Measurements from ENCODE around the gene PTPRN2. TPM values are rescaled to one million over a fixed set of nuclear protein-coding genes. Genes with fewer than 3 reads are reported as not detected.

Gene PTPRN2
- total and polyA plus RNA-seq, 9 of the 15 experiments (the other 6 are each of a cell fraction or from before 2014, with no cell fraction given): not detected

- TF ChIP-seq NCOA4 (IDR thresholded peaks at IDR 0.05; ENCODE audit: partially characterized antibody) (no peak), CAMTA2 (CRISPR knock-in tag; conservative IDR thresholded peaks at IDR 0.05) (no peak), NFIX (CRISPR knock-in tag; IDR thresholded peaks at IDR 0.05; ENCODE audit: low read depth) (no peak), SAFB2 (IDR thresholded peaks at IDR 0.05; ENCODE audit: borderline replicate concordance, low read depth, low read length, severe bottlenecking) (no peak), NRF1 (conservative IDR thresholded peaks at IDR 0.05 in 1 of 2, IDR thresholded peaks at IDR 0.05 in 1 of 2) (no peak), POLR3A (IDR thresholded peaks at IDR 0.05; ENCODE audit: borderline replicate concordance, extremely low read depth, insufficient read depth, insufficient read length) (no peak)
Measured at GRCh38 chr7:158387546-158387891, 200.1 kb downstream of the PTPRN2 start (continued).

GRCh38 chr7:158386866-158387545, 200.6 kb downstream of the PTPRN2 start:
- no peak for DNase-seq (ENCODE audit: extremely low read depth in 1 of 4, low spot score in 3 of 4)
- FAIRE-seq: no peak
- WGBS (ENCODE audit: insufficient coverage, low coverage, missing lambda C conversion rate): 1% methylated on average over 20 of the region's 20 CpGs
- H3K4me3 ChIP-seq: no peak overlapping the region
- BruUV-seq (replicated peaks): no TSS peak
- no peaks in the 10 kb centered on the region for H3K36me3 ChIP-seq (ENCODE audit: control insufficient read depth, insufficient read depth, low read length)
- ChIA-PET CTCF (ENCODE audit: low intra/inter-chr PET ratio) (no interaction called here), POLR2A (interaction anchor here (0.6 to 1.2 kb wide), 5 partner anchors 9 to 25 kb away, joined by 3 to 4 read pairs (median 3); no protein-coding TSS in a partner anchor)
- H3K79me2 ChIP-seq (ENCODE audit: control insufficient read depth, insufficient read depth, low read length): no peaks in the 10 kb centered on the region
- H2AFZ ChIP-seq (ENCODE audit: low read depth, low read length): no peak overlapping the region
- no peak overlapping the region for H3K4me2 ChIP-seq (ENCODE audit: insufficient read depth, low read length)
- intact Hi-C loops (cut with micrococcal nuclease) (no loop called here), in situ Hi-C loops (cut with MboI) (no loop called here)
- H4K20me1 ChIP-seq (replicated peaks; ENCODE audit: control insufficient read depth, insufficient read depth, low read length): peaks cover 2% of the 10 kb centered on the region; the same call in 1 of the 2 replicates
- H3K9me1 ChIP-seq (ENCODE audit: control insufficient read depth, insufficient read depth, low read length): no peaks in the 10 kb centered on the region
- no peaks in the 10 kb centered on the region for H3K9me3 ChIP-seq (replicated peaks; ENCODE audit: control insufficient read depth, insufficient read depth, low read depth, low read length)
- H3K27ac ChIP-seq (ENCODE audit: extremely low read depth, low read depth, low read length): no peak overlapping the region
- ATAC-seq: no peak
- H3K9ac ChIP-seq (ENCODE audit: insufficient read depth in 1 of 2, low read depth in 2 of 2, low read length in 2 of 2): no peak overlapping the region
- no peaks in the 10 kb centered on the region for H3K4me1 ChIP-seq (replicated peaks in 1 of 2; ENCODE audit: control insufficient read depth in 2 of 2, insufficient read depth in 2 of 2, low read length in 2 of 2)
- H3K27me3 ChIP-seq (ENCODE audit: control insufficient read depth in 2 of 2, insufficient read depth in 2 of 2, low read length in 2 of 2): peaks cover 30 to 52% of the 10 kb centered on the region in 2 experiments; a peak in 4 of 5 replicates
- no peak for TF ChIP-seq AFF1 (IDR thresholded peaks at IDR 0.05; ENCODE audit: low read depth in 1 of 2, partially characterized antibody in 2 of 2)
- no peak for TF ChIP-seq PURB (CRISPR knock-in tag; IDR thresholded peaks at IDR 0.05; ENCODE audit: low read depth)
- no peak for TF ChIP-seq MBD1 (CRISPR knock-in tag; IDR thresholded peaks at IDR 0.05)
- TF ChIP-seq ZBED1 (IDR thresholded peaks at IDR 0.05): no peak
- no peak for TF ChIP-seq JUN (IDR thresholded peaks at IDR 0.05; ENCODE audit: borderline replicate concordance, low read depth, low read length)
- TF ChIP-seq JUN (CRISPR knock-in tag; IDR thresholded peaks at IDR 0.05; ENCODE audit: borderline replicate concordance): no peak
- no peak for TF ChIP-seq RBM34 (IDR thresholded peaks at IDR 0.05; ENCODE audit: borderline replicate concordance, insufficient read depth, low read length)
- TF ChIP-seq ZNF644 (tag; IDR thresholded peaks at IDR 0.05; ENCODE audit: low read depth): no peak
- no peak for TF ChIP-seq KDM2B (CRISPR knock-in tag; IDR thresholded peaks at IDR 0.05)
